Endodermal cell (in vitro differentiated cells): Measurements from ENCODE around the gene WNT5A. TPM values are rescaled to one million over a fixed set of nuclear protein-coding genes. Genes with fewer than 3 reads are reported as not detected.
A peak's percentile ranks its signal among the peaks of the same experiment; 100 is the strongest.

ENCODE experiments used
- DNase-seq: peaks from one replicate; pipeline ENCODE4 v3.0.0-alpha.2; 2017
- H3K27ac ChIP-seq: 2 replicates; pipeline ENCODE4 v1.5.1; 2013; ENCODE audit warnings: mild to moderate bottlenecking, low read depth, low read length, moderate library complexity
- H3K27me3 ChIP-seq: 2 replicates; pipeline ENCODE4 v1.6.1; 2013; ENCODE audit warnings: mild to moderate bottlenecking, low read length, moderate library complexity; ENCODE audit not compliant: insufficient read depth, control insufficient read depth, poor library complexity, severe bottlenecking
- H3K36me3 ChIP-seq: 2 replicates; pipeline ENCODE4 v1.7.0; 2013; ENCODE audit warnings: mild to moderate bottlenecking, low read length, moderate library complexity; ENCODE audit not compliant: control insufficient read depth, insufficient read depth
- H3K4me1 ChIP-seq: one replicate; pipeline ENCODE4 v1.7.0; 2013; ENCODE audit warnings: low read length; ENCODE audit not compliant: control insufficient read depth, insufficient read depth
- H3K4me3 ChIP-seq: 2 replicates; pipeline ENCODE4 v1.5.1; 2013; ENCODE audit warnings: mild to moderate bottlenecking, low read length, moderate library complexity
- H3K9ac ChIP-seq: 2 replicates; pipeline ENCODE4 v1.6.1; 2013; ENCODE audit warnings: mild to moderate bottlenecking, low read length, moderate library complexity; ENCODE audit not compliant: poor library complexity, severe bottlenecking; ENCODE audit errors: extremely low read depth
- H3K9me3 ChIP-seq: 2 replicates; pipeline ENCODE4 v1.6.1; 2013; ENCODE audit warnings: mild to moderate bottlenecking, low read length, moderate library complexity; ENCODE audit not compliant: control insufficient read depth
- H3K27ac Mint-ChIP-seq: 2 replicates; pipeline ENCODE4 v1.8.0; 2020; ENCODE audit warnings: mixed read lengths
- H3K27me3 Mint-ChIP-seq: 2 replicates; pipeline ENCODE4 v1.8.0; 2021; ENCODE audit warnings: mild to moderate bottlenecking, mixed read lengths; ENCODE audit not compliant: insufficient read depth
- H3K36me3 Mint-ChIP-seq: 2 replicates; pipeline ENCODE4 v1.8.0; 2020; ENCODE audit warnings: low read depth, mixed read lengths
- H3K4me1 Mint-ChIP-seq: 2 replicates; pipeline ENCODE4 v1.8.0; 2020; ENCODE audit warnings: mixed read lengths
- H3K4me3 Mint-ChIP-seq: 2 replicates; pipeline ENCODE4 v1.8.0; 2020; ENCODE audit warnings: mild to moderate bottlenecking, moderate library complexity, mixed read lengths
- H3K9me3 Mint-ChIP-seq: 2 replicates; pipeline ENCODE4 v1.8.0; 2020; ENCODE audit warnings: mild to moderate bottlenecking, mixed read lengths
- CTCF ChIP-seq: fragments of 200-600 bp; sonication (generic); conservative IDR thresholded peaks from 2 replicates; pipeline ENCODE4 v1.5.0; 2021; ENCODE audit warnings: antibody characterized with exemption, mild to moderate bottlenecking
- WGBS, 2 experiments: methylation state at CpG; one replicate each; pipeline versions ENCODE4 v1.1.5 to v1.1.7; 2013; ENCODE audit warnings: missing lambda C conversion rate in 2 of 2, mixed read lengths in 1 of 2; ENCODE audit not compliant: insufficient coverage in 1 of 2, insufficient read length in 1 of 2; 5-methylcytosine and 5-hydroxymethylcytosine counted together
- total RNA-seq, 2 donors: library from RNA; stranded (reverse); fragmentation: NEBNext Ultra II Directional in 1 of 2; extraction: Animal tissue kit (Norgen Biotek cat#: 25700) in 1 of 2; gene quantifications; 2 replicates in 1 of 2; 3 replicates in 1 of 2; pipeline ENCODE4 v1.2.1, GENCODE V29; 2021

The WNT5A gene
- total RNA-seq, 2 donors from 2014 or later = 0.92 to 1.4 TPM

- Mint-ChIP-seq H3K27ac (no peak overlapping the region), H3K36me3 (no peaks in the 10 kb centered on the region), H3K4me1 (peaks cover 44% of the 10 kb centered on the region), H3K27me3 (peaks cover 98% of the 10 kb centered on the region), H3K4me3 (peak overlapping the region; percentile 64), H3K9me3 (no peaks in the 10 kb centered on the region)
- no peak overlapping the region for H3K27ac ChIP-seq
- DNase-seq = peak; percentile 69
- H3K4me1 ChIP-seq = peaks cover 3% of the 10 kb centered on the region
- H3K4me3 ChIP-seq = peak overlapping the region; percentile 74
- H3K9me3 ChIP-seq = no peaks in the 10 kb centered on the region
- H3K36me3 ChIP-seq = no peaks in the 10 kb centered on the region
- no peak overlapping the region for H3K9ac ChIP-seq
- 5 to 10% methylated on average over 22 to 42 of the region's 42 CpGs for WGBS, 2 experiments
- no peak for TF ChIP-seq CTCF
- H3K27me3 ChIP-seq = peaks cover 74% of the 10 kb centered on the region
Measured at GRCh38 chr3:55480911-55481743, 6.0 kb downstream of the WNT5A start.

- Mint-ChIP-seq H3K27ac (no peak overlapping the region), H3K36me3 (no peaks in the 10 kb centered on the region), H3K9me3 (no peaks in the 10 kb centered on the region), H3K4me3 (no peak overlapping the region), H3K4me1 (peaks cover 20% of the 10 kb centered on the region), H3K27me3 (peaks cover 98% of the 10 kb centered on the region)
- Histone ChIP-seq H3K9me3 (no peaks in the 10 kb centered on the region), H3K27ac (no peak overlapping the region), H3K9ac (no peak overlapping the region), H3K27me3 (peaks cover 49% of the 10 kb centered on the region), H3K36me3 (no peaks in the 10 kb centered on the region), H3K4me3 (no peak overlapping the region), H3K4me1 (peaks cover 3% of the 10 kb centered on the region)
- TF ChIP-seq CTCF = no peak
- DNase-seq = no peak
- 92 to 97% methylated on average over 6 to 9 of the region's 9 CpGs for WGBS, 2 experiments
Measured at GRCh38 chr3:55477306-55478303, 9.5 kb downstream of the WNT5A start.

DNA sequence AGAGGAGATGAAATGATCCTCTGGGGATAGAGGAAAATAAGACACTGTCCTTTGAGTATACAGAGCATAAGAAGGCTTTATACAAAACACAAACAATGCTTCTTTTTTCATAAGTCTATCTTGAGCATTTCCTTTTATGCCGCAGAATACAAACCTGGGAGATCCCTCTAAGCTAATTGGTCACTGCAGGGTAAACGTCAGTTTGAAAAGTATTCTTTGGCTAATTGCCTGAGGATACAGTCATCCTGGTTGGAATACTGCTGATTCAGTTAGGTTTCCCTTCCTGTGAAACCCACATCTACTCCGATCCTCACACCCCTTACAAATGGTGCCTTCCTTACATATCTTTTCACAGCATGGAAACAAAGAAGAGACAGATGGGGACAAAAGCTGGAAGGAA is 10.6 kb downstream of the WNT5A start:
- H3K9me3 ChIP-seq = no peaks in the 10 kb centered on the region
- H3K4me1 Mint-ChIP-seq = peaks cover 14% of the 10 kb centered on the region
- 87 to 100% methylated on average over 3 of the region's 3 CpGs for WGBS, 2 experiments
- no peak overlapping the region for H3K4me3 ChIP-seq
- no peak overlapping the region for H3K4me3 Mint-ChIP-seq
- H3K36me3 ChIP-seq = no peaks in the 10 kb centered on the region
- no peak overlapping the region for H3K9ac ChIP-seq
- no peak for DNase-seq
- H3K36me3 Mint-ChIP-seq = no peaks in the 10 kb centered on the region
- no peak for TF ChIP-seq CTCF
- H3K4me1 ChIP-seq = no peaks in the 10 kb centered on the region
- H3K9me3 Mint-ChIP-seq = no peaks in the 10 kb centered on the region
- H3K27ac Mint-ChIP-seq = no peak overlapping the region
- H3K27me3 Mint-ChIP-seq = peaks cover 95% of the 10 kb centered on the region
- peaks cover 38% of the 10 kb centered on the region for H3K27me3 ChIP-seq
- H3K27ac ChIP-seq = no peak overlapping the region
